Measurements from ENCODE around the gene GAGE12J.

DNA sequence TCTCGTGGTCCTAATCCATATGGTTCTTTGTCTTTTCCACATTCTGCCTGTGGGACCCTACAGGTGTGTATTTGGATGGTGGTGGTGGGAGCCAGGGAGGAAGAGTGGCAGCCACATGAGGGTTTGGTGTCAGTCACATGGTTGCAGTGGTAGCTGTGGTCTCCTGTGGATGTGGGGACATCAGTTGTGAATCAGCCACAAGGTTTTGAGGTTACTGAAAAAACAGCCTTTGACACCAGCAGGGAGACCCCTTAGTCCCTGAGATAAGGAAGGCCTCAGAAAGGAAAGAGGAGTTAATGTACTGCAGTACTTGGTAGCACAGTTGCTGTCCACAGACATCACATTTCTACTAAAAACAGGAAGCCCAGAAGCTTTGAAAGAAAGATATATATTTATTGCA is 34.2 kb upstream of the GAGE12J start:
- TF ChIP-seq, protein P1, sequence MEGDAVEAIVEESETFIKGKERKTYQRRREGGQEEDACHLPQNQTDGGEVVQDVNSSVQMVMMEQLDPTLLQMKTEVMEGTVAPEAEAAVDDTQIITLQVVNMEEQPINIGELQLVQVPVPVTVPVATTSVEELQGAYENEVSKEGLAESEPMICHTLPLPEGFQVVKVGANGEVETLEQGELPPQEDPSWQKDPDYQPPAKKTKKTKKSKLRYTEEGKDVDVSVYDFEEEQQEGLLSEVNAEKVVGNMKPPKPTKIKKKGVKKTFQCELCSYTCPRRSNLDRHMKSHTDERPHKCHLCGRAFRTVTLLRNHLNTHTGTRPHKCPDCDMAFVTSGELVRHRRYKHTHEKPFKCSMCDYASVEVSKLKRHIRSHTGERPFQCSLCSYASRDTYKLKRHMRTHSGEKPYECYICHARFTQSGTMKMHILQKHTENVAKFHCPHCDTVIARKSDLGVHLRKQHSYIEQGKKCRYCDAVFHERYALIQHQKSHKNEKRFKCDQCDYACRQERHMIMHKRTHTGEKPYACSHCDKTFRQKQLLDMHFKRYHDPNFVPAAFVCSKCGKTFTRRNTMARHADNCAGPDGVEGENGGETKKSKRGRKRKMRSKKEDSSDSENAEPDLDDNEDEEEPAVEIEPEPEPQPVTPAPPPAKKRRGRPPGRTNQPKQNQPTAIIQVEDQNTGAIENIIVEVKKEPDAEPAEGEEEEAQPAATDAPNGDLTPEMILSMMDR (IDR thresholded peaks at IDR 0.05; ENCODE audit: low read length) = no peak
- no peak for TF ChIP-seq EZH2 (IDR thresholded peaks at IDR 0.05; ENCODE audit: borderline replicate concordance, low read length)

Data from OCI-LY1 (cell line).